HG02970 (cell line): ENCODE measurements around the gene CFAP251.
"Not testable (repeated sequence)": the region's sequence is repeated elsewhere in the genome, so short reads cannot be mapped to it uniquely, and the experiment has no call there.

Source experiments
- ATAC-seq: cut with Tn5 transposase; IDR thresholded peaks from one replicate; pipeline ENCODE4 v1.9.1; 2021; ENCODE audit warnings: mild to moderate bottlenecking, moderate library complexity, moderate number of reproducible peaks; ENCODE audit not compliant: unreplicated experiment, low FRiP score

Gene CFAP251

GRCh38 chr12:121905746-121906145 is 12.6 kb upstream of the CFAP251 start:
- ATAC-seq: no peak

- ATAC-seq: no peak
Measured at GRCh38 chr12:121908702-121909101, 9.7 kb upstream of the CFAP251 start.

GRCh38 chr12:121911824-121912585 is 6.4 kb upstream of the CFAP251 start:
- no peak for ATAC-seq

GRCh38 chr12:121915841-121916321 is 2.5 kb upstream of the CFAP251 start:
- ATAC-seq: no peak

- no peak for ATAC-seq
Measured at GRCh38 chr12:121916719-121917118, 1.7 kb upstream of the CFAP251 start.

- peak; percentile 19 for ATAC-seq
Measured at GRCh38 chr12:121918679-121919038, 267 bp downstream of the CFAP251 start.

GRCh38 chr12:121921066-121921465 is 2.7 kb downstream of the CFAP251 start:
- ATAC-seq: no peak

- ATAC-seq: no peak
Measured at GRCh38 chr12:121925358-121925695, 6.9 kb downstream of the CFAP251 start.

- ATAC-seq: no peak
Measured at GRCh38 chr12:121926874-121927706, 8.7 kb downstream of the CFAP251 start.

GRCh38 chr12:121927813-121928212 is 9.4 kb downstream of the CFAP251 start:
- ATAC-seq: no peak

GRCh38 chr12:121929545-121929944 is 11.2 kb downstream of the CFAP251 start:
- not testable (repeated sequence) for ATAC-seq

- ATAC-seq: no peak
Measured at GRCh38 chr12:121930862-121931261, 12.5 kb downstream of the CFAP251 start.

- no peak for ATAC-seq
Measured at GRCh38 chr12:121932176-121932536, 13.8 kb downstream of the CFAP251 start.

- no peak for ATAC-seq
Measured at GRCh38 chr12:121932914-121933521, 14.6 kb downstream of the CFAP251 start.

GRCh38 chr12:121933522-121934308 is 15.3 kb downstream of the CFAP251 start:
- no peak for ATAC-seq

- no peak for ATAC-seq
Measured at GRCh38 chr12:121934309-121934664, 15.9 kb downstream of the CFAP251 start.

- no peak for ATAC-seq
Measured at GRCh38 chr12:121937654-121938053, 19.3 kb downstream of the CFAP251 start.

- ATAC-seq: no peak
Measured at GRCh38 chr12:121939186-121939585, 20.8 kb downstream of the CFAP251 start.

GRCh38 chr12:121939992-121940766 is 21.8 kb downstream of the CFAP251 start:
- ATAC-seq: no peak

- no peak for ATAC-seq
Measured at GRCh38 chr12:121942145-121942718, 23.8 kb downstream of the CFAP251 start.
